GM12865 (cell line): ENCODE data around the gene CACNA1C.

Experiments
- DNase-seq: peaks from one replicate; pipeline ENCODE4 v3.0.0; 2010; ENCODE audit warnings: low read depth
- H3K4me3 ChIP-seq: 2 replicates; pipeline ENCODE4 v1.5.1; 2011; ENCODE audit warnings: mild to moderate bottlenecking, low read depth, low read length, control low read depth
- TF ChIP-seq, protein P1 (sequence below): IDR thresholded peaks from 2 replicates; pipeline ENCODE4 v1.5.1; 2011; ENCODE audit warnings: low read length, control low read depth, low read depth, inconsistent platforms; ENCODE audit not compliant: insufficient read depth; ENCODE audit errors: missing control alignments

Gene CACNA1C

DNA sequence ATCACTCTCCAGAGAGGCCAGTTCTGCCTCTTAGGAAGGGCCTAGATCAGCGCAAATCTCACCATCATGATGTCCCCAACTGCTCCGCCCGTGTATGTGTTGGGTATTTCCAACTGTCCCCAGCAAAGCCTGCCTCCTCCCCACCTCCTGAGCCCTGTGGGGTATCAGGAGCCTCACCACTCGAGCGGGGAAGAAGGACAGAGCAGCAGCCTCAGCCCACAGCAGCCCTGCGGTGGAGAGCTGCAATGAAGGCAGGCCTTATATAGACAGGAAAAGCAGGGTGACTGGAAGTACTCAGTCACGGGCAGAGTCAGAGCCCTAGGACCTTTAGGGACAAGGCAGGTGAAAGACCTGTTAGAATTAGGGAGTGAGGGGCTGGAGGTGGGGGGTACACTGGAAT is 358.2 kb downstream of the CACNA1C start:
- DNase-seq, result no peak
- TF ChIP-seq, protein P1, sequence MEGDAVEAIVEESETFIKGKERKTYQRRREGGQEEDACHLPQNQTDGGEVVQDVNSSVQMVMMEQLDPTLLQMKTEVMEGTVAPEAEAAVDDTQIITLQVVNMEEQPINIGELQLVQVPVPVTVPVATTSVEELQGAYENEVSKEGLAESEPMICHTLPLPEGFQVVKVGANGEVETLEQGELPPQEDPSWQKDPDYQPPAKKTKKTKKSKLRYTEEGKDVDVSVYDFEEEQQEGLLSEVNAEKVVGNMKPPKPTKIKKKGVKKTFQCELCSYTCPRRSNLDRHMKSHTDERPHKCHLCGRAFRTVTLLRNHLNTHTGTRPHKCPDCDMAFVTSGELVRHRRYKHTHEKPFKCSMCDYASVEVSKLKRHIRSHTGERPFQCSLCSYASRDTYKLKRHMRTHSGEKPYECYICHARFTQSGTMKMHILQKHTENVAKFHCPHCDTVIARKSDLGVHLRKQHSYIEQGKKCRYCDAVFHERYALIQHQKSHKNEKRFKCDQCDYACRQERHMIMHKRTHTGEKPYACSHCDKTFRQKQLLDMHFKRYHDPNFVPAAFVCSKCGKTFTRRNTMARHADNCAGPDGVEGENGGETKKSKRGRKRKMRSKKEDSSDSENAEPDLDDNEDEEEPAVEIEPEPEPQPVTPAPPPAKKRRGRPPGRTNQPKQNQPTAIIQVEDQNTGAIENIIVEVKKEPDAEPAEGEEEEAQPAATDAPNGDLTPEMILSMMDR, result no peak
- H3K4me3 ChIP-seq, result no peak overlapping the region

DNA sequence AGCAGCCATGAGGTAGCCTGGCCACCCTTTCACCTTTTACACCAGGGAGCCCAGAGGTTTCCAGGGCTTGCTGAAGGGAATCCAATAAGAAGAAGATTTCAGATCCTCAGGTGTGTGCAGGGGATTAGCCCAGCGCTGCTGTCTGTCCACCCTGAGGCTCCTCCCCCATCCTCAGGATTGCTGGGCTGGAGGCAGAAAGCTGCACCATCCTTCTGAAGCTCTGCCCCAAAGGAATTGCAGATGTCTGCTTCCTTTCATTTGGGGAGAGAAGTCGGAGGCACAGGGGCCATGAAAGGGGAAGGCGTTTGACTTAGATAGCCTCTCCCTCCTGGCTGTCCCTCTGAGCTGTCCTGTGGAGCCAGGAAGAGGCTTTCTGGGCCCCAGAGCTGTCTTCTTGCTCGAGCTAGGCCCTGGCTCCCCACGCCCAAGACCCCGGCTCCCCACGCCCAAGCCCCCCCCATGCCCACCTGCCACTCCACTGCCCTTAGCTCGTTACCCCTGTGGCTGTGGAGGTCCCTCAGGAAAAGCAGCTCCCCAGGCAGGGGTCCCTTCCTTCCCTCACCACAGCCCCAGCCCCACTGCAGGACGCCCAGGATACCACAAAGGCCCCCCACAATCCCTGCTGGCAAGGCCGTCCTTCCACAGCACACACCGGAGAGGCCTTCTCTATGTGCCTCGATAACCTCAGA is 359.0 kb downstream of the CACNA1C start:
- TF ChIP-seq, protein P1, result no peak
- H3K4me3 ChIP-seq, result no peak overlapping the region
- no peak for DNase-seq

DNA sequence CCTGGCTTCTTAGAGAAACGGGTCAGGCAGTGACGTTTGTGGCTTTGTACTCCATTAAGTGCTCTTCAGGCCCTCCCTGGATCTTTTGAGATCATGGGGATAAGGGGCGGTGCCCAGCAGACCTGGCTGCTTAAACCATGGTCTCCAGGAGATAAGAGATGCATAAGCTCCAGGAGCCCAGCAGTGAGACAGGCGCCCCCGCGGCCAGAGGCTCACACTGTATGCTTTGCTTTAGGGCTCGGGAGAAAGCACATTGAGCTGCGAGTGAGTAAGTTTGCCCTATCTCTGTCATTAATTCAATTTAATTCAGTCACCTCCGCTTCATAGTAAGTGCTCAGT is 359.5 kb downstream of the CACNA1C start:
- H3K4me3 ChIP-seq, result no peak overlapping the region
- no peak for DNase-seq
- TF ChIP-seq, protein P1, result no peak

DNA sequence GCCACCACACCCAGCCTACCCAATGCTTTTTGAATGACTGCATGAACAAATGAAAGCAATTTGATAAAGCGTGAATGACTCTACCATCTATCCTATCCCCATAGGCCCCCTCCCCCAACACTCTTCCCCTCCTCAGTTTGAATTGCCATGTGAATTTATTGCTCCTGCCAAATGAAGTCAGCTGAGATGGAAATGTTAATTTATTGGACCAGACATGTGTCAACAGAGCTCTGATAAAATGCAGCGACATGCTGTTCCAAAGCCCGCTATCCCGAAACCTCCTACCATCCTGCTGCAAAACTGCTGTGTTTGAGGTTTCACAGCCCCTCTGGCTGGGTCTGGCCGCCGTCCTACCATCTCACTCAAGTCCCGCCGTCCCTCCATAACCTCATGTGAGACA is 360.5 kb downstream of the CACNA1C start:
- TF ChIP-seq, protein P1, result no peak
- no peak overlapping the region for H3K4me3 ChIP-seq
- DNase-seq, result no peak

DNA sequence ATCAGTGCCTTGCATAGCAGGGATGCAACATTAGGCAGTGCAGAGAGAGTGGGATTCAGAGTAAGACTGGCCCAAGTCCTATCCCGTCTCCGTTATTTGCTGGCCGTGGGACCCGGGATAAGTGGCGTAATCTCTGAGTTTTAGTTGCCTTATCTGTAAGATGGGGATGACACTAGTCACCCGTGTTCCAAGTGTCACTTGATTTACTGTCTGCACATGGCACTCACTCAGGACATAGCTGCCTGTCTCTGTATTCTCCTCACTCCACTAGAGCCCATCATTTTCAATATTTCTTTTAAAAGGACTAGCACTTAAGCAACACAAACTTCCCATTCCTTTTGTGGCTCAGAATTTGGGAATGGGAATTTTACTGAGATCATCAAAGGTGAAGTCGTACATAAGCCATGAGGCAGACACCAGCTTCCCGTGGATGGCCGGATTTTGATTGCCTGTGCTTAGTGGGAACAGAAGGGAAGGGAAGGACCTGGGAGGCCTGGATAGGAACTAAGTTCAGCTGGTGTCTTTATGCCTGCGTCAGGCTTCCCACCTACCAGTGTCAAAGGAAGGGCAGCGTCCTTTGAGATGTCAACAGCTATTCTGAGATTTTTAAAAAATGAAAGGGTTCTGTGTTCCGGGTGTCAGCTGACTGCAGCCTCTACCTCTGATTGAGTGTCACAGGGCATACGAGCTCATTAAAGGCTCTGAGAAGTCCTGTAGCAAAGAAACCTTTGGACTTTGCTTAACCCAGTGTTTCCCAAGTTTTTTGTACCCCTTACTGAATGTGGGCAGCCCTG is 361.4 kb downstream of the CACNA1C start:
- TF ChIP-seq, protein P1, result no peak
- no peak overlapping the region for H3K4me3 ChIP-seq
- DNase-seq, result no peak

DNA sequence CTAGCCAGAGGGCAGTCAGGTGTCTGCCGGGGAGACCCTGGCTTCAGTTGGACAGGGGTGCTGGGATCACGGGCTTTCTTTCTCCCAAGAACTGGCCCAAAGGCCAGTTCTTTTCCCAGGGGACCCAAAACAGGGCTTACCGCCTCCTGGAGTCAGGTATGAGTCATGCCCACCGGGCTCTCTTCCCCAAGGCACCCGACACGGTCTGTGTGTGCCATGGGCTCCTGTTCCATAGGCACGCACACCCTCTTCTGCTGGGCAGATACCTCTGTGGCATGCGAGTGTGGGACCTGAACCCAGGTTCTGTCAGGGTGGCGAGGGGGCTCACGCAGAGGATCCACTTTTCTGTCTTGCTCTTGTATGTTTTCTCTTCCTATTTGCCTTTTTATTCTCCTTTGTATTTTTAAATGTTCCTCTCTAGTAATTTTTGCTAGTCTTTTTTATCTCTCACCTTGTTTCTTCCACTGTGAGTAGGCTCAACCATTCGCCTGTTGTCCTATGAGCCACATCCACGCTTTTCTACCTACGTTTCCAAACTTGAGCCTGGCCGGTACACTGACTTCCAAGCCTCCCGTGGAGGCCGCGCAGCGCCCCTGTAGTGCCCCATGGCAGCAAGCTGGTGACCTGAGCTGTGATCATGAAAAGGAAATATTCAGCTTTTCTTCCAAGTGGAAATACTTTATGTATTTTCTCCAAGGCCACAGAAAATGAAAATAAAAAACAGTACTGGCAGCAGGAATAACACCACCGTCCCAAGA is 362.2 kb downstream of the CACNA1C start:
- no peak for DNase-seq
- TF ChIP-seq, protein P1, result no peak
- H3K4me3 ChIP-seq, result no peak overlapping the region
